GM20000 (cell line): Measurements from ENCODE around the gene CMSS1.

Source experiments
- DNase-seq: peaks from one replicate; pipeline ENCODE4 v3.0.0; 2012; ENCODE audit warnings: low spot score
- TF ChIP-seq, protein P1 (sequence below): IDR thresholded peaks from 2 replicates; pipeline ENCODE4 v1.5.1; 2012; ENCODE audit warnings: mild to moderate bottlenecking, control low read depth; ENCODE audit errors: extremely low read depth, missing control alignments

The CMSS1 gene

DNA sequence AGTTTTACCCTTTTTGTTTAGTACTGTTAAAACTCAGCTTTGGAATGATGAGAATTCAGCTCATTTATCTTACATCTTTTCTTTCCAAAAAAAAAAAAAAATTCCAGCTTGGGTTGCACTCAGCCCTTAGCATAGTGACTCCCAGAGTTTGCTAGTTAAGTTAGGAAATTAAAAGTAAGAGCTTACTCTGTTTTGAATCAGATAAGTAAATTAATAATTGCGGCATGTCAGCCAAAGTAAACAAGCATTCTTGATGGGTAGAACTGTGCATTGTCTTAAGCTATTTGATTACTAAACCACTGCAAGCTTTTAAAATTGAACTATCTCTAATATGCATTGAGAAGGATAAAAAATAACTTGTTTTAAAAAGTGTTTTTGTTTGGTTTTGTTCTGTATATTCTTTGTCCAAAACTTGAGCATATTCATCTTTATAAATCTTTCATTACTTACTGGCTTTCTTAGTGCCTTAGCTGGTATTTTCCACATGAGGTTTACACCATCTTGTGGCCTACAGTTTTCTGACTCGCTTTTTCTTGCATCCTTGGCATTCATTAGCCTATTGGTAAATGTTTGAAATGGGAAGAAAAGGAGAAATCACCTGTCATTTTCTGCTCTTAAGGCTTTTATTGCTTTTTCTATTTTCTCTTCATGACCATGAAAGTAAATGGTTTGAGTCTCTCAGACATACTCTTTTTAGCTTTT is 189.1 kb downstream of the CMSS1 start:
- DNase-seq: no peak

GRCh38 chr3:100007313-100007712 is 189.7 kb downstream of the CMSS1 start:
- no peak for DNase-seq
- TF ChIP-seq, protein P1, sequence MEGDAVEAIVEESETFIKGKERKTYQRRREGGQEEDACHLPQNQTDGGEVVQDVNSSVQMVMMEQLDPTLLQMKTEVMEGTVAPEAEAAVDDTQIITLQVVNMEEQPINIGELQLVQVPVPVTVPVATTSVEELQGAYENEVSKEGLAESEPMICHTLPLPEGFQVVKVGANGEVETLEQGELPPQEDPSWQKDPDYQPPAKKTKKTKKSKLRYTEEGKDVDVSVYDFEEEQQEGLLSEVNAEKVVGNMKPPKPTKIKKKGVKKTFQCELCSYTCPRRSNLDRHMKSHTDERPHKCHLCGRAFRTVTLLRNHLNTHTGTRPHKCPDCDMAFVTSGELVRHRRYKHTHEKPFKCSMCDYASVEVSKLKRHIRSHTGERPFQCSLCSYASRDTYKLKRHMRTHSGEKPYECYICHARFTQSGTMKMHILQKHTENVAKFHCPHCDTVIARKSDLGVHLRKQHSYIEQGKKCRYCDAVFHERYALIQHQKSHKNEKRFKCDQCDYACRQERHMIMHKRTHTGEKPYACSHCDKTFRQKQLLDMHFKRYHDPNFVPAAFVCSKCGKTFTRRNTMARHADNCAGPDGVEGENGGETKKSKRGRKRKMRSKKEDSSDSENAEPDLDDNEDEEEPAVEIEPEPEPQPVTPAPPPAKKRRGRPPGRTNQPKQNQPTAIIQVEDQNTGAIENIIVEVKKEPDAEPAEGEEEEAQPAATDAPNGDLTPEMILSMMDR: no peak

More for the DNA sequence above, 189.1 kb downstream of the CMSS1 start:
- TF ChIP-seq, protein P1: no peak

GRCh38 chr3:100008081-100008698 is 190.5 kb downstream of the CMSS1 start:
- no peak for DNase-seq
- TF ChIP-seq, protein P1: no peak

DNA sequence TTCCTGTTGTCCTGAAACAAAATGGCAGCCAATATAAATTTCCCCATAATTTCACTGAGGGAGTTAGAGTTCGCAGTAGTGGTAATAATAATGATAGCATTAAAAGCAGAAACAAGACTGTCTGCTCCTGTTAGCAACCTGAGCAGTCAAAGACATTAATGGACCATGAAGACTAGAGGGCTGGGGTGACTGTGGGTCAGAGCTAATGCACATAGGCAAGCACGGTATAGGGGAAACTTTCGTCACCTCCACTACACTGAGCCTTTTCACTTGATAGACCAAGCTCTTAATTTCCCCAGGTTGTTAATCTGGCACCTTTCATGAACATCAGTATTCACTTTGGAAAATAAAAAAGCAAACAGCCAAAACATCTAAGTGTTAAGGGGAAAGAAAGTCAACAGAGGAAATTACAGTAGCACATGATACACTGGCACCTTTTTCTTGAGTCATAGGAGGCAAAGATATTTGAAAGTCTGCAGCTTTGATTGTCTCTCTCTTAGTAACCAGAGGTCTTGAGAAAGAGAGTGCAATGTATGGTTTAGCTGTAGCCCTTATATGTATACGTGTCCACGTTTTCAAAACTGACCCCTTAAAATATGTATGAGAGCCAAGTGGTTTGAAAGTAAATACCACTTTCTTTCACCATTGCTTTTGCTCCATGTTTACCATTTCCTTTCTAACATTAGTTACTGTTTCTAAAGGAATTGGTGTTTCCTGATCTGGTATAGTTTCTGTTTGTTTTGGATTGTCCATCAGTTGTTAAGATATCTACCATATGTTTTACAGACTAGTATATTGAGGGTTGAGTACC is 191.8 kb downstream of the CMSS1 start:
- TF ChIP-seq, protein P1: no peak
- no peak for DNase-seq

- TF ChIP-seq, protein P1: no peak
- DNase-seq: no peak
These were observed 192.4 kb downstream of the CMSS1 start for GRCh38 chr3:100010087-100010417.

GRCh38 chr3:100018806-100019205 is 201.1 kb downstream of the CMSS1 start:
- DNase-seq: no peak
- TF ChIP-seq, protein P1: no peak

DNA sequence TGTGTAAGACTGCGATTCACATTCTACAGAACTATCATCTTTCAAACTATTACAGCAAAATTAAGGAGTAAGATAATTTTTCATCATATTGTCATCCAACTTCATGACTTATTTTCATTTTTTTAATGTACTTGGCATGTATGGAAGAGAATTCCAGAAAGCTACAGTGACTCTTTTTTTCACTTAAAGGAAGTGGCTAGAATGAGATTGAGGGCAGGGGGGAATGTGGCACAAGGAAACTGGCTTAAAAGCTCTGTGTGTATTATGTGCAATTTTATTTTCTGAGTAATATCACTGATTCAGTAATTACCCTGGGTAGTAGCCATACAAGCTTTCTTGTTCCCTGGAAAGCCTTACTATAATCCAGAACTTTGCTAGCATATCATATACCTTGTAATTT is 202.1 kb downstream of the CMSS1 start:
- no peak for DNase-seq
- TF ChIP-seq, protein P1: no peak
